NOMO-1 treated with dmso at 0.1 percent for 144 hours (cell line): Measurements from ENCODE around the gene ACHE.

Experiments used
- DNase-seq: peaks from one replicate; lab custom pipeline; 2025; ENCODE audit not compliant: unreplicated experiment; lab: John Stamatoyannopoulos, UW

ACHE gene

DNA sequence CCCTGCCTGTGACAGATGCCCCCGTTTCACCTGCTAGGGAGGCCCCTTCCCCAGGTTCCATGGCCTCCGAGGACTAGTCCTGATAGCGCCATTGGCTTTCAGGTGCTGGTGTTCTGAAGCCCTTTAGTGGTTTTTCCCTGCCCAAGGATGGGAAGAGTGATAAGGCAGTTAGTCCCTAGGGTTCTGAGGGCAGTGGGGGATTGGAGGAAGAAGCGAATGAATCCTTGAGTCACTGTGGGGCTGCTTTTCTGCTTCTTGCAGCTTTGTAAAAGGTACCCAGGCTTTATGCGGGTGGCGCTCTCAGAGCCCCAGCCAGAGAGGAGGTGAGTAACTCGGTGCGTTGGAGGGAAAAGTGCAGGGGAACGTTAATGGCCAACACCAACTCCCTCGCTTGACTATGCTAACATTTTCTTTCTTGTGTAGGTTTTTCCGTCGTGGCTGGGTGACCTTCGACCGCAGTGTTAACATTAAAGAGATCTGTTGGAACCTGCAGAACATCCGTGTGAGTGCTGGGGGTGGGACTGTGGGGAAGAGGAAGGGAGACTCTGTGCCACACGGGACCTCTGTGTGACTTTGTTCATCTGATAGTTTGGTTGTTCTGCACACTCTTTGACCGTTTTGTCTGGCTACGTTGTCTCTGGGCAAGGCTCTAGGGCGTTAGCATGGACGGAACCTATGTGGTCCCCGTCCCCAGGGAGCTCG is 10.1 kb downstream of the ACHE start:
- DNase-seq, result no peak

DNA sequence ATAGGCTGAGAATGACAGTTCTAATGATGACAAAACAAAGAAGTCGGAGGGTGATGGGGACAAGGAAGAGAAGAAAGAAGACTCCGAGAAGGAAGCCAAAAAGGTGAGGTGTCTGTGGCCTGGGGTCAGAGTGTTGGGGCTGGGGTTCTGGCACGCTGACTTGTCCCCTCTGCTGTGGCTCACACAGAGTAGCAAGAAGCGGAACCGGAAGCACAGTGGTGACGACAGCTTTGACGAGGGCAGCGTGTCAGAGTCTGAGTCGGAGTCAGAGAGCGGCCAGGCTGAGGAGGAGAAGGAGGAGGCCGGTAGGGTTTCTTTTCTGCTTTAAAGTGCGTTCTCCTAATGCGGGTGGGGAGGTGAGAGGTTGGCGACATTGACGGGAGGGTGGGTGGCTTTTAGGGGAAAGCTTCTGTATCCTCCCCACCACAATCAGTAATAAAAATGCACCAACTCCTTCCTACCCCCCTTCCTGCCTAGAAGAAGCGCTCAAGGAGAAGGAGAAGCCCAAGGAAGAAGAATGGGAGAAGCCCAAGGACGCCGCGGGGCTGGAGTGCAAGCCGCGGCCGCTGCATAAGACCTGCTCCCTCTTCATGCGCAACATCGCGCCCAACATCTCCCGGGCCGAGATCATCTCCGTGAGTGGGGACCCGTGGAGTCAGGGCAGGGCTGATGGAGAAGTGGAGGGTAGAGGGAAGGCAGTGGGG is 10.8 kb downstream of the ACHE start:
- peak; percentile 68 for DNase-seq

DNA sequence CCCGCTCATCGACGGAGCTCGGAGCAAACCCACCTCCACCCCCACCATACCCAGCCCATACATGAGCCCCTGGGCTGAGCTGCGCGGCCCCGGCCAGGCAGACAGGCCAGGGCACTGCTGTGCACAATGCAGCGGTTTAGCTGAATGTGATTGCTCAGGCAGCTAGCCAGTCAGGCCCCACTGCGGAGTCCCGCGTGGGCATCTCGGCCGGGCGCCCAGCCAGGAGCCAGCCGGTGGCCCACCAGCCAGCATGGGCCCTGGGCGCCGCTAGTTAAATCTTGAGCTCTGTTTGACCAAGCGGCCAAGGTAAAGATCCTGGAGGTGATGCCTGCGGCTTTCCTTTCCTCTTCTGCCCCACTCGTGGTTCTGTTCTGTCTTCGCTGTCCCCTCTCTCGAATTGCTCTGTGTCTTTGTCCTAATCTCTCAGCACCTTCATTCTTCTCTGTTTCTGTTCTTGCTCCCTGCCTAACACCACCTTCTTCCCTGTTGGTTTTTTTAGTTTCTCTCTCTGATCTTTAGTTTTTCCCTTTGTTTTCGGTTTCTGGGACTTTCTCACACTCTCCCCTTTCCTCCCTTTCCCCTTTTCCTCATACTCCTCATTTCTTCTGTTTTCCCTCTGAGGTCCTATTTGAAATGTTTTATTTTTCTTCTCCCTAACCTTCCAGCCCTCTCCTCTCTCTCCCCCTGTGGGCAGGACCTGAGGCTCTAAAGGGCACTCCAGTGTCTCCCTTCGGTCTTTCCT is 12.7 kb downstream of the ACHE start:
- no peak for DNase-seq

DNA sequence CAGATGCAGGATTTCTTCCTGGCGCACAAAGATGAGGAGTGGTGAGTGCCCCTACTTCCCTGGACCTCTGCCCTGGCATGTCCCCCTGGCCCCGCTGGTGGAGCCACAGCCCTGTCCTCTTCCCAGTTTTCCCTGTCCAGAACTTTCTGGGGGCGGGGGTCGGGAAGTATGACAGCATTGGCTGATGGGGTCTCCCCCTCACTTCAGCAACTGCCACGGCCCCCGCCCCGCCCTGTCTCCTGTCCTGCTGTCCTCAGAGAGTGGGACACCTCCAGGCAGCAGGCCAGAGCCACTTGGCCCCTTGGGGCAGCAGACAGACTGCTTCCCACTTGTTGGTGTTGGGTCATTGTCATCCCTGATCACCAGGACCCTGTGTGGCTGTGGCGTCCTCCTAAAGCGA is 13.5 kb downstream of the ACHE start:
- no peak for DNase-seq

DNA sequence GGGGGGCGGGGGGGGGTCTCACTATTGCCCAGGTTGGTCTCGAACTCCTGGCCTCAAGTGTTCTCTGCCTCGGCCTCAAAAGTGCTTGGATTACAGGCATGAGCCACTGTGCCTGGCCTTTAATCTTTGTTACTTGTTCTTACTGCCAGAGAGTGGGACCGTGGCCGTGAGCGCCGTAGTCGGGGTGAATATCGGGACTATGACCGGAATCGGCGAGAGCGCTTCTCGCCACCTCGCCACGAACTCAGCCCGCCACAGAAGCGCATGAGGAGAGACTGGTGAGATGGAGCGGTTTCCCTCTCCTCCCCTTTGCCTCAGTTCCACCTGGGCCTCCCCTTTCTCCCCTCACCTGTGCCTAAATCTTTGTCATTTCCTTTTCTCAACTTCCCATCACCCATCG is 14.6 kb downstream of the ACHE start:
- no peak for DNase-seq

DNA sequence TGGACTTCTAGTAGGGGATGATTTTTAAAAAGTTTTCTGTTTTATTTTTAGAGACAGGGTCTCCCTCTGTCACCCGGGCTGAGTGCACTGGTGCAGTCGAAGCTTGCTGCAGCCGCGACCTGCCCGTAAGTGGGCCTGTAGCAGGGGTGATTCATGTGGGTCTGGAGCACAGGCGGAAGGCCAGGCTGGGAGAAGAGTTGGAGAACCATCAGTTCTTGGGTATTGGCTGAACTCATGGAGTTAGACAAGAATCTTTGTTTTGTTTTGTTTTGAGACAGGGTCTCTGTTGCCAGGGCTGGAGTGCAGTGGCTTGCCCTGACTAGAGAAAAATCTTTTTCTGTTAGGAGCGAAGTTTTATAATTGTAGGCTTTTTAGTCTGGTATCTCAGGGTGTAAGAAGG is 15.0 kb downstream of the ACHE start:
- no peak for DNase-seq

DNA sequence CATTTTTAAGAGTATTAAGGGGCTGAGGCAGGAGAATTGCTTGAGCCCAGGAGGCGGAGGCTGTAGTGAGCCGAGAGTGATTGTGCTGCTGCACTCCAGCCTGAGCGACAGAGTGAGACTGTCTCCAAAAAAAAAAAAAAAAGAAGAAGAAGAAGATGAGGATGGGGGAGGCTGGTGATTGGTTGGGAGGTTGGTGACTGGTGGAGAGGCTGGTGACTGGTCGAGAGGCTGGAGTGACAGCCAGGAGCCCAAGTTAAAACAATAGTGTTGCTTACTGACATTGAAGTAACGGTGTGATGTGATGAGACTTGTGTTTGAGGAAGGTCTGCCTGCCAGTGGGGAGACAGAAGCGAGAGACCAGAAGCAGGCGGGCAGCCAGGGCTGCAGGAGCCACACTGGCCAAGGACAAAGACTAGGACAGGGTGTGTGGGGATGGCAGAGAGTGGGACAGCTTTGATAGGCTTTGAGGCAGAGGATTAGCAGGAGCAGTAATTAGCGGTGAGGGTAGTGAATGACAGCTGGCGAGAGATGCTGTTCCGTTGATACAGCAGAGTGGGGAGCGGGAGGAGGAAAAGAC is 15.9 kb downstream of the ACHE start:
- DNase-seq, result no peak

DNA sequence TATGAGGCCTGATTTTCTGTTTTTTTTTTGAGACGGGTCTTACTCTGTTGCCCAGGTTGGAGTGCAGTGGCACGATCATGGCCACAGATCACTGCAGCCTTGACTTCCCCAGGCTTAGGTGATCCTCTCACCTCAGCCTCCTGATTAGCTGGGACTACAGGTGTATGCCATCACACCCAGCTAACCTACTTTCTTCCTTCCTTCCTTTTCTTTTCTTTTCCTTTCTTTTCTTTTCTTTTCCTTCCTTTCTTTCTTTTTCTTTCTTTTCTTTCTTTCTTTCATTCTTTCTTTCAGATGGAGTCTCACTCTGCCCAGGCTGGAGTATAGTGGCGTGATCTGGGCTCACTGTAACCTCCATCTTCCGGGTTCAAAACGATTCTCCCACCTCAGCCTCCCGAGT is 17.0 kb downstream of the ACHE start:
- DNase-seq, result no peak

DNA sequence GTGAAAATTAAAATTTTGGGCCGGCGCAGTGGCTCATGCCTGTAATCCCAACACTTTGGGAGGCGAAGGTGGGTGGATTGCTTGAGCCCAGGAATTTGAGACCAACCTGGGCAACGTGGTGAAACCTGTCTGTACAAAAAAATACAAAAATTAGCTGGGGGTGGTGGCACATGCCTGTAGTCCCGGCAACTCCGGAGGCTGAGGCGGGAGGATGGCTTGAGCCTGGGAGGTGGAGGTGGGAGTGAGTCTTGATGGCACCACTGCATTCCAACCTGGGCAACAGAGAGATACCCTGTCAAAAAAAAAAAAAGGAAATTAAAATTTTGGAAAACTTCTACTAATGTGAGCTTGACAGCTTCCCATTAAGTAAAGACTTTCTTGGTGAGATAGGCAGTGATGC is 17.7 kb downstream of the ACHE start:
- no peak for DNase-seq

DNA sequence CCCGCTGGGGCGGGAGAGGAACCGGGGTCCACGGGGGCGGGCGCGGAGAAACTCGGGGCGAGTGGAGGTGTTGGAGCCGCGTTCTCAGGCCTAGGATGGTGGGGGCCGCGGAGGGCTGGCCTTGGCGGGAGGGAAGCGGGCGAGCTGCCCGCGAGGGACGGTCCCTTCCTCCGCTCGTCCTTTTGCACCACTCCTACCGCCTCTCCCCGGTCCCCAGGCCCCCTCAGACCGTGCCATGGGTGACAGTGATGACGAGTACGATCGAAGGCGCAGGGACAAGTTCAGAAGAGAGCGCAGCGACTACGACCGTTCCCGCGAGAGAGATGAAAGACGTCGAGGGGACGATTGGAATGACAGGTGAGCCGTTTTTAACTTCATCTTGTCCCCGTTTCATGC is 20.3 kb downstream of the ACHE start:
- DNase-seq, result no peak

DNA sequence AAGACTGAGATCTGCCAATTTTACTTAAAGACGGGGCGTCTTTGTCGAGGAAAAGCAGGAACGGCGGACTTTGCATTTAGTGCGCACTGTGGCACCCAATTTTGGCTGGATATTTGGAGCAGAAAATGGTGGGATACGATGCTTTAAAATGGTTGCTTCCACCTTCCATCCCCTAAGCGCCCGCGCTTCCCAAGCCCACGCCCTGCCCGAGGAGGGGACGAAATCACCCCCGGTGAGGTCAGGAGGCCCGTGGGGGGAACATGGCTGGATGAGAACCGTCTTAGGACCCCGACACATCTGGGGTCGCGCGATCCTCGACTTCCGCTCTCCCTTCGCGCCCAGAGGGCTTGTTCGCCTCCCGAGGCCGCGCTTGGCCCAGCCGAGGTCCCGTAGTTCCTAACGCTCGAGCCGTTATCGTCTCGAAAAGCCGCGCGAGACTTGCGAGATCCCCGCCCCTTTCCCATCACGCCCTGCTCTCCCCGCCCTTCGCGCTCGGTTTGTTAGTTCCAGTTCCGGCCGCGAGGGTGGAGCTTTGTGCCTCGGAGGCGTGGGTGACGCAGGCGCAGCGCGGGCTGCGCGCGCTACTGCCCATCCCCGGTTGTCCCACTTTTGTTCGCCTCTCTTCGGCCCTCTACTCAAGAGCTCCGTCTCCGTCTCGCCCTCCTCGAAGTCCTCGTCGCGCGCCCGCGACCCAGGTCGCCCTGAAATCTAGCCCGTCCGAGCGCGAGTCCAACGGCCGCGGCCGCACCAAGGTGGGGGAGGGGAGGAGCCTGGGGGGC is 20.9 kb downstream of the ACHE start, which contains the start of gene SRRT:
Gene SRRT, plus strand, starts transcription at position 527 of the 779 bp plus-strand sequence. CDS start 488 bp downstream, outside the sequence.
- DNase-seq, result peak; percentile 99

DNA sequence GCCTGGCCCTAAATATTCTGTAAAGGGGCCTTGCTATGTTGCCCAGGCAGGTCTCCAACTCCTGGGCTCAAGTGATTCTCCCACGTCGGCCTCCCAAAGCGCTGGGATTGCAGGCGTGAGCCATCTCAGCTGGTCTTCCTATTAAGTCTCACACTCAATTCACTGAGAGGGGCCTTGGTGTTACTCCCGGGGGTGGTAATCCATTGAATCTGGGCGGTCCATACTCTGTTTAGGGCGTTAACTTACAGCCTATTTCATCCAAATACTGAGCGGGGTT is 21.4 kb downstream of the ACHE start:
- no peak for DNase-seq

DNA sequence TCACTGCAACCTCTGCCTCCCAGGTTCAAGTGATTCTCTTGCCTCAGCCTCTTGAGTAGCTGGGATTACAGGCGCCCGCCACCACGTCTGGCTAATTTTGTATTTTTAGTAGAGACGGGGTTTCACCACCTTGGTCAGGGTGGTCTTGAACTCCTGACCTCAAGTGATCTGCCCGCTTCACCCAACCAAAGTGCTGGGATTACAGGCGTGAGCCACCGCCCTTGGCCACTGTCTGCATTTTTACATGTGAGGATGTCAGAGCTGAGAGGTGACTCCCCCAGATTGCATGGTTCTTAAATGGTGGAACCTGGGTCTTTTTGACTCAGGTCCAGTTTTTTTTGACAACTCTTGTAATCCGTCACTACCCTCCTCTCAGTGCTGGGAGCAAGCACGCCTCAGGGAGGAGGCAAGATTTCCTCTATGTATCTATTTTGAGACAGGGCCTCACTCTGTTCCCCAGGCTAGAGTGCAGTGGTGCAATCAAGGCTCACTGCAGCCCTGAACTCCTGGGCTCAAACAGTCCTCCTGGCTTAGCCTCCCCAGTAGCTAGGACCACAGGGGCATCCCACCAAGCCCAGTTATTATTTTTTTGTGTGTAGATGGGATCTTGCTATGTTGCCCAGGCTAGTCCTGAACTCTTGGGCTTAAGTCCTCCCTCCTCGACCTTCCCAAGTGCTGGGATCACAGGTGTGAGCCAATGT is 21.9 kb downstream of the ACHE start:
- no peak for DNase-seq

DNA sequence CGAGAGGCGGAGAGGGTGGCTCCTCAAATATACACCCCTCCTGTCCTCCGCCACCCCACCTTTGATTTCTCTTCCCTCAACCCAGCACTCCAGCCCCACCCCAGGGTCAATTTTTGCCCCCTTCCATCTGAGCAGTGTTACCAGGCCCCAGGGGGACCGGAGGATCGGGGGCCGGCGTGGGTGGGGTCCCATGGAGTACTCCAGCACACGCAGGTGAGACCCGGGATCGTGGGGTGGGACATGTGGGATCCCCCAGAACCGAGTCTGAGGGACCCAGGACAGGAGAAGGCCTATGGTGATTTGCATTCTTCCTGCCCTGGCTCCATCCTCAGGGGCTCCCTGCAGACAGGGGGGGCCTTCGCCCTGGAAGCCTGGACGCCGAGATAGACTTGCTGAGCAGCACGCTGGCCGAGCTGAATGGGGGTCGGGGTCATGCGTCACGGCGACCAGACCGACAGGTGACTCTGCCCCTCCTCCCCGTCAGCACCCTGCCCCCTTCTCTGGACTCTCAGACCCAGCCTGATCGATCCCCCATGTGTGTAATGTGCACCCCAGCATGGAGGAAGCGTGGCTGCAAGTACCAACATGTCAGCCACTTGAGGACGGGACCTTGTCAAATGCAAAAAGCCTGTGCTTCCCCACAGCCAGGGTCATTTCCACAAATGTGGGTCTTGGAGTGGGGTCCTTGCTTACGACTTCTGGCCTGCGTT is 27.8 kb downstream of the ACHE start:
- DNase-seq, result no peak

DNA sequence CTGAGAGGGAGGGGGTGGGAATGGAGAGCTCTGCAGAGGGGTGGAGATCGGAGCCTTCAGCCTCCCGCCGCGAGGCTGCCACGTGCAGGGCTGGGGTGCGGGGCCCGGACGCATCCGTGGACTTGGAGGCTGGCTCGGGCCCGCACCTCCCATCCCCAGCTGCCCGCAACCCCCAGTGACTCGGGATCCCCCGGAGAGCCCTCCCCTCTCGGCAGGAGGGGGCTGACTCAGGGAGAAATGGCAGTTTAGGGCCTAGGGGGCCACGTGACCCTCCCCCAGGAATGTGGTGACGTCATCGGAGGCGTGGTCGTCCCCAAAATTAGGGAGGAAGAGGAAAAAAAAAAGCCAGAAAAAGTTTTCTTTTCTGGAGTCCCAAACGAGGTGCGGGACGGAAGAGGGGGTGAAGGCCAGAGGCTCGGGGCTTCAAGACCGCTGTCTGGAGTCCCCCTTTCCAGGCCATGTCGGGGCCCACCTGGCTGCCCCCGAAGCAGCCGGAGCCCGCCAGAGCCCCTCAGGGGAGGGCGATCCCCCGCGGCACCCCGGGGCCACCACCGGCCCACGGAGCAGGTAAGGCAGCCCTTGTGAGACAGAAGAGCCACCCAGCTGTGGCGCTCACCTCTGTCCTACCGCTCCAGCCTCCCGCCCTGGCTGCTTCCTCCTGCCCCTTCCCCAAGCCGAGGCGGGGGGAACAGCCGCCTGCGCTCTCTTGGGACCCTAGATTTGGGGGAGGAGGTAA is 28.5 kb downstream of the ACHE start, which contains the start of gene TRIP6:
Gene TRIP6, plus strand, starts transcription at position 348 of the 736 bp plus-strand sequence. Its CDS starts 111 bp downstream, at position 459.
- no peak for DNase-seq

DNA sequence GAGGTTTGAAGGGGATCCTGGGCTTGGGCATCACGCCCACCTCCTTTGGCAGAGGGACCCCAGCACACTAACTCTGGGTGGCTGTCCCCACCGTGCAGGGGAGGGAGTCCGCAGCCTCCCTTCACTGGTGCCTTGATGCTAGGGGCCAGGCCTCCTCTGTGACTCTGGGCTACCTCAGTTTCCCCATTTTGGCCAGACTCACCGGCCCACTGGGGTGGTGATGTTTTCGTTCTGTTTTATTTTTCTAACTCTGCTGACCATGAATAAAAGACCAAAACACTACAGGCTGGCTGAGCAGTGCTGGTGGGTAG is 29.0 kb downstream of the ACHE start:
- no peak for DNase-seq

DNA sequence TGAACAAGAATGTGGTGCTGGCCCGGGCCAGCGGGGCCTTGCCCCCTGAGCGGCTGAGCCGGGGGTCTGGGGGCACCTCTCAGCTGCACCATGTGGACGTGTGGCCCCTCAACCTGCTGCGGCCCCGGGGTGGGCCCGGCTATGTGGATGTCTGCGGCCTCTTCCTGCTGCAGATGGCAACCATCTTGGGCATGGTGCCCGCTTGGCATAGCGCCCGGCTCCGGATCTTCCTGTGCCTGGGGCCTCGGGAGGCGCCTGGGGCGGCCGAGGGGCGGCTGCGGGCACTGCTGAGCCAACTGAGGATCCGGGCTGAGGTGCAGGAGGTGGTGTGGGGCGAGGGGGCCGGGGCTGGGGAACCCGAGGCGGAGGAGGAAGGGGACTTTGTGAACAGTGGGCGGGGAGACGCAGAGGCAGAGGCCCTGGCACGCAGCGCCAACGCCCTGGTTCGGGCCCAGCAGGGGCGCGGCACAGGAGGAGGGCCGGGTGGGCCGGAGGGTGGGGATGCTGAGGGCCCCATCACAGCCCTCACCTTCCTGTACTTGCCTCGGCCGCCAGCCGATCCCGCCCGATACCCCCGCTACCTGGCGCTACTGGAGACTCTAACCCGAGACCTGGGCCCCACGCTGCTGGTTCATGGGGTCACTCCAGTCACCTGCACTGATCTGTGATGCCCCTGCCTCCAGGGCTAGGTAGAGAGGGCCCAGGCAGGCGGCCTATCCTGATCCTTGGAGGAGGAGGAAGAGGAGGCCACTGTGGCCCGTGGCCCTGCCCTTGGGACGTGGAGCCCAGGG is 29.6 kb downstream of the ACHE start:
- DNase-seq, result no peak

DNA sequence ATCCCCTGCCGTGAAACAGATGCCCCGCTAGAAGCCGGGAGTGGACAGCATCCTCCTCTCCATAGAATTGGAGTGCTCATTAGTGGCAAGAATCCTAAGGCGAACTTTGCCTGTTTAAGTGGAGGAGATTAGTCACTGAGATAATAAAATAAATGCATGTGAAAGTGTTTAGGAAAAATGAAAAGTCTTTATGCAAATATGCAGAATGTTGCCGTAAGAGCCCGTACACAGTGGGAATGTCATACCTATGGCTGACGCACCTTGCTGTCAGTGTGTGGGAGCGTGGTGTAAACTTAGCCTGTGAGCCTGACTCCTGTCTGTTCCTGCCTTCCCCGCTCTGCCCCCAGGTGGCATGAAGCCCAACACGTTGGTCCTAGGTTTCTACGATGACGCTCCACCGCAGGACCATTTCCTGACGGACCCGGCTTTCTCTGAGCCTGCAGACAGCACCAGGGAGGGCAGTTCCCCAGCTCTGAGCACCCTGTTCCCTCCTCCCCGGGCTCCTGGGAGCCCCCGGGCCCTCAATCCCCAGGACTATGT is 30.2 kb downstream of the ACHE start:
- DNase-seq, result no peak
